ENCODE results near the gene SCYGR2.
A peak's percentile ranks its signal among the peaks of the same experiment; 100 is the strongest.
"Not testable (repeated sequence)": the region's sequence is repeated elsewhere in the genome, so short reads cannot be mapped to it uniquely, and the experiment has no call there.

SCYGR2 gene, protein sequence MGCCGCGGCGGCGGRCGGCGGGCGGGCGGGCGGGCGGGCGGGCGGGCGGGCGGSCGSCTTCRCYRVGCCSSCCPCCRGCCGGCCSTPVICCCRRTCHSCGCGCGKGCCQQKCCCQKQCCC

GRCh38 chr2:227598835-227599503 is at the start of gene SCYGR2:
Gene SCYGR2 (plus strand): TSS chr2:227598893. CDS start chr2:227598893, 0 bp downstream.
- not testable (repeated sequence) for DNase-seq (ENCODE audit: low spot score)

DNA sequence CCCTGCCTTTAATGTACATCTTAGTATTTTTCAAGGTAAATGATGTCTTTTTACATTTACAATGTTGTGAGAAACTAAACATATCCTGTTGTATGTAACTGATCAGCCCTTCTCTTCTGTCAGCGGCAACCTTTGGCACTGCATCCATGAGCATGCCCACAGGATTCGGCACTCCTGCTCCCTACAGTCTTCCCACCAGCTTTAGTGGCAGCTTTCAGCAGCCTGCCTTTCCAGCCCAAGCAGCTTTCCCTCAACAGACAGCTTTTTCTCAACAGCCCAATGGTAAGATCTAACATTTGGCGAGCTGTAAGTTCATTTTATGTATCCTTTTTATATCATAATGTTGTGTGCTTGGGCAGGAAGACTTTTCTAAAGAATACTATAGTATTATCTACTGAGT is 46.9 kb upstream of the SCYGR2 start:
- no peak for DNase-seq (ENCODE audit: low spot score)

GRCh38 chr2:227562581-227562980 is 36.1 kb upstream of the SCYGR2 start:
- DNase-seq (ENCODE audit: low spot score) = no peak

DNA sequence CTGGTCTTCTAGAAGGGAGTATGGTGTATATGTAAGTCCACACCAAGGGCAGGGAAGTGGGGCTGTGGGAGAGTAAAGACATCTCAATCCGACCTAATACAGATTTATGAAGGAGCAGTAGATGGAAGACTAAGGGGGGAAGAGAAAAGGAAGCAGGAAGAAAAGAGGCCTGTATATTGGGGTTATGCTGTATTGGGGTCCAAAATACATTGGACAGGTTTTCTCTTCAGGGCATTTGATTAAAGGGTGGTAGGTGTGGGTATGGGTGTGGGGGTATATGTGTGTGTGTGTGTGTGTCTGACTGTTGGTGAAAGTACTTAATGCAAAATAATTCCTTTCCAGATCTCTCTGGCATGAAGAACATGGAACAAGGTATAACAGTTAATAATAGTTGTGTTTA is 33.6 kb upstream of the SCYGR2 start:
- DNase-seq (ENCODE audit: low spot score) = no peak

- no peak for DNase-seq (ENCODE audit: low spot score)
These were observed 32.7 kb upstream of the SCYGR2 start for GRCh38 chr2:227566012-227566411.

DNA sequence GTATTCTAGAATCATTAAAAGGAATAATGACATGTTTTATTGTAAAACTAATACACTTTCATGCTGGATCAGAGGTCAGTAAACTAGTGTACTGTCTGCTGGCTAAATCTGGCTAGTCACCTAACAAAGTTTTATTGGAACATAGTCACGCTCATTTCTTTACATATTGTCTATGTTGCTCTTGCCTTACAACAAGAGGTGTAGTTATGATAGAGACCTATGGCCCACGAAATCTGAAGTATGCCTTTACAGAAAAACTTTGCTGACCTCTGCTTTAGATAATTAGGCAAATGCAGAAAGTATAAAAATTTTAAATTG is 29.9 kb upstream of the SCYGR2 start:
- no peak for DNase-seq (ENCODE audit: low spot score)

- DNase-seq (ENCODE audit: low spot score) = no peak
These were observed 28.1 kb upstream of the SCYGR2 start for GRCh38 chr2:227570615-227571014.

DNA sequence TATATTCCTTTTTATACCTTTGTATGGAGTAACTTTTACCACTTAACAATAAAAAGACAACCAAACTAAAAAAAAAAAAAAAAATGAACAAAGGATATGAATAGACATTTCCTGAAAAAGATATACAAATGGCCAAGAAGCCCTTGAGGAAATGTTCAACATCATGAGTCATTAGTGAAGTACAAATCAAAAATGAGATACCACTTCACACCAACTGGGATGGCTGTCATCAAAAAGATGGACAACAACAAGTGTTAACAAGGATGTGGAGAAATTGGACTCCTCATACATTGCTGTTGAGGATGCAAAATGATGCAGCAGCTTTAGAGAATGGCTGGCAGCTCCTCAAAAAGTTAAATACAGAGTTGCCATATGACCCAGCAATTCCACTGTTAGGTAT is 22.6 kb upstream of the SCYGR2 start:
- no peak for DNase-seq (ENCODE audit: low spot score)

GRCh38 chr2:227576812-227577211 is 21.9 kb upstream of the SCYGR2 start:
- DNase-seq (ENCODE audit: low spot score) = no peak

DNA sequence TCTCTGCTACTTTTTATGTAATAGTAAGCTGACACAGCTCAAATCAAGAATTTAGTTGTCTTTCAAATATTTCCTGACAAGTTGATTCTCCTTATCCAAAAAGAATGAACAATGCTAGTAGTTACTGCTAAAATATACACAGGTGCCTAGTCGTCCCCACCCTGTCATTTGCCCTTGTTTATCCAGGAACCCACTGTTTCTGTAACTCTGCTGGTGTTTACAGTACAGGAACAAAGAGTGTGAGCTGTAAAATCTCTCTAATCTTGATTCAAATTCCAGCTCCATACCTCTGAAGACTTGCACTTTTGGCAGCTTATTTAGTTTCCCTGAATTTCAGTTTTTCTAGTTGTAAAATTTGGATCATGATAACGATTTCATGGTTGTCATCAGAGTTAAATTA is 21.1 kb upstream of the SCYGR2 start:
- no peak for DNase-seq (ENCODE audit: low spot score)

DNA sequence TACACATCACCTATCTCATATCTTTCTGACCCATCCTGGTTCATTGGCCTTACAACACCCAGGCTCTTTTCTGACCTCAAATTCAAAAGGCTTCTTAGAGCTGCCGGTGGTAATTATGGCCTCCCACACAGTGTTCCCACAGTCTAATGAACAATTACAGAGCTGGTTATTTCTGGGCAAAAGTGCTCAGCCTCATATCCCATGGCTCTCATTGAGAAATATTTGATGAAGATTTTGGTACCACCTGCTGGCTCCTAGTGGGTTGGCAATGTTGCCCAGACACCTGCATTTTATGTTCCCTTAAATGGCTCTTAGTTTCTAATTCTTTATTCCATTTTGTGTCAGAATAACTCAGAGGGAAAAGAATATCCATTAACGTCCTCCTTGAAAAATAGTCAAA is 20.1 kb upstream of the SCYGR2 start:
- no peak for DNase-seq (ENCODE audit: low spot score)

- no peak for DNase-seq (ENCODE audit: low spot score)
These were observed 18.9 kb upstream of the SCYGR2 start for GRCh38 chr2:227579791-227580190.

DNA sequence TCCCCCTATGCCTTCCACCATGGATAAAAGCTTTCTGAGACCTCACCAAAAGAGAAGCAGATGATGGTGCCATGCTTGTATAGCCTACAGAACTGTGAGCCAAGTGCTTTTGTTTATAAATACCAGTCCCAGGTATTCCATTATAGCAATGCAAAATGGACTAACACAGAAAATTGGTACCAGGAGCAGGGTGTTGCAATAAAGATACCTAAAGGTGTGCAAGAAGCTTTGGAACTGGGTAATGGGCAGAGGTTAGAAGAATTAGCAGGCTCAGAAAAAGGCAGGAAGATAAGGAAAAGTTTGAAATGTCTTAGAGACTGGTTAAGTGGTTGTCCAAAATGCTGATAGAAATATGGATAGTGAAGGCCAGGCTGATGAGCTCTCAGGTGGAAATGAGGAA is 16.3 kb upstream of the SCYGR2 start:
- DNase-seq (ENCODE audit: low spot score) = no peak

DNA sequence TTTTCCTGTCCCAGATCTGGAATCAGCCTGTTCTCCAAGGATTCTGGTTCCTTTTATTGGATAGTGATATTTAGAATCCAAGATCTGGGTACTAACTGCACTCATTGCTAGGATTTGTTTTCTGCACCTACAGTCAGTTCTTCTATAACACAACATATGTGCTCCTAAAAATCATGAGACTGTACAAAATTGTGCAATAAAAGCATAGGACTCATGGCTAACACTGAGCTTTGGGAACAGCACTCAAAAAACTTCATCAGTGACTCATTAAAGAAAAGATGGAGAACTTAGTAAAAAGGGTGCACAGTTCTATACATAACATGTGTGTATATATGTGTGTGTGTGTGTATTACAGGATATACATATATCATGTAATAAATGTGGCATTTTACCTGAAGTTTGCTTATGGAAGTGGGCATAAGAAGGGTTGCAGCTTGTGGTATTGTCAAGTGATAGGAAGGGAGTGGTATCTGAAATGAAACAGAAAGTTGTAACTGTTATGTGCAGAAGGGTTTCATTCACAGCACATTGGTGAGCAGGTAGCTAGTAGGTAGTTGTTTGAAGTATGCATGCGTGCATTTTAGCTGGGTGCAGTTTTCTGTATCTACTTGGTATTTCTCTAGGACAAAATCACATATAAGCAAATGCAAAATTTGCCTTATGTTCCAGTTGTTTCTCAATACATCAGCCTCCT is 5.9 kb upstream of the SCYGR2 start:
- DNase-seq (ENCODE audit: low spot score) = no peak

GRCh38 chr2:227595797-227596196 is 2.9 kb upstream of the SCYGR2 start:
- DNase-seq (ENCODE audit: low spot score) = no peak

GRCh38 chr2:227597036-227597435 is 1.7 kb upstream of the SCYGR2 start:
- DNase-seq (ENCODE audit: low spot score) = no peak

- peak; percentile 65 for DNase-seq (ENCODE audit: low spot score)
These were observed 695 bp upstream of the SCYGR2 start for GRCh38 chr2:227597998-227598397.

- DNase-seq (ENCODE audit: low spot score) = no peak
These were observed 3.7 kb downstream of the SCYGR2 start for GRCh38 chr2:227602358-227602757.

DNA sequence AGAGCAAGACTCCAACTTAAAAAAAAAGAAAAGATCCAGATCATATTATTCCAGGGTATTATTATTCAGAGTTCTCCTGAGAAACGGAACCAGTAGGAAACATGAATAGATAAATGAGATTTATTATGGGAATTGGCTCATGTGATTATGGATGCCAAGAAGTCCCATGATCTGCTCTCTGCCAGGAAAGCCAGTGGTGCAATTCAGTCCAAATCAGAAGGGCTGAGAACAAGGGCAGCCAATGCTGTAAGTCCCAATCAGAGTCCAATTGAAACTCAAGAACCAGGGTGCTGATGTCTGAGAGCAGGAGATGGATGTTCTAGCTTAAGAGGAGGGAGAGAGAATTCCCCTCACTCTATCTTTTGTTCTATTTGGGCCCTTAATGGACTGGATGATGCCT is 7.8 kb downstream of the SCYGR2 start:
- DNase-seq (ENCODE audit: low spot score) = no peak

- DNase-seq (ENCODE audit: low spot score) = no peak
These were observed 9.2 kb downstream of the SCYGR2 start for GRCh38 chr2:227607941-227608340.

DNA sequence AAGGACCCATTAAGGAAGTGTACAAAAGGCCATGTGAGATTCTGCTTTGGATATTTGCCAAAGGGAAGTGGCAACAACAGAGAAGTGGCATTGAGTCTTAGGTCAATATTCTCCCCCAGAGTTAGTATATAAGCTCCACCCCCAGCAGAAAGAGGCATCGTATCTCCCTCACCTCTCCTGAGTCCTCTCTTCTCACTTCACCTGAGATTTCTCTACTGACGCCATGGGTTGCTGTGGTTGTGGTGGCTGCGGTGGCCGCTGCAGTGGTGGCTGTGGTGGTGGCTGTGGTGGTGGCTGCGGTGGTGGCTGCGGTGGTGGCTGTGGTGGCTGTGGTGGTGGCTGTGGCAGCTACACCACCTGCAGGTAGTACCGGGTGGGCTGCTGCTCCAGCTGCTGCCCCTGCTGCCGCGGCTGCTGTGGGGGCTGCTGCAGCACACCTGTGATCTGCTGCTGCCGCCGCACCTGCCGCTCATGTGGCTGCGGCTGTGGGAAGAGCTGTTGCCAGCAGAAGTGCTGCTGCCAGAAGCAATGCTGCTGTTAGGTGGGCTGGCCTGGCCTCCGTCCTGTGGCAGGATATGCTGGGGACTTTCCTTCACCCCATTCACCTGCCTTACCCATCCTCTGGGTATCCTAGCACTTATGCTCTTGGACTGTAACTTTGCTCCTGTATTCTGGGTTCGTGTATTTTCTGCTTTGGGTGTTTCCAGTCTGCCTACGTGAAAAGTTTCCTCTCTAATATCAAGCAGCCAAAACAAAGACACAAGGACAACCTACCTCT is 10.1 kb downstream of the SCYGR2 start:
- peak; percentile 10 for DNase-seq (ENCODE audit: low spot score)

- DNase-seq (ENCODE audit: low spot score) = no peak
These were observed 11.4 kb downstream of the SCYGR2 start for GRCh38 chr2:227610123-227610522.

Measured in SW480 (cell line).